HG02642 (cell line): Measurements from ENCODE around the gene CCDC14.
"Not testable (repeated sequence)": the region's sequence is repeated elsewhere in the genome, so short reads cannot be mapped to it uniquely, and the experiment has no call there.

Experiments used
- ATAC-seq: cut with Tn5 transposase; IDR thresholded peaks from one replicate; pipeline ENCODE4 v1.9.1; 2021; ENCODE audit warnings: mild to moderate bottlenecking; ENCODE audit not compliant: unreplicated experiment, poor library complexity

Gene CCDC14

DNA sequence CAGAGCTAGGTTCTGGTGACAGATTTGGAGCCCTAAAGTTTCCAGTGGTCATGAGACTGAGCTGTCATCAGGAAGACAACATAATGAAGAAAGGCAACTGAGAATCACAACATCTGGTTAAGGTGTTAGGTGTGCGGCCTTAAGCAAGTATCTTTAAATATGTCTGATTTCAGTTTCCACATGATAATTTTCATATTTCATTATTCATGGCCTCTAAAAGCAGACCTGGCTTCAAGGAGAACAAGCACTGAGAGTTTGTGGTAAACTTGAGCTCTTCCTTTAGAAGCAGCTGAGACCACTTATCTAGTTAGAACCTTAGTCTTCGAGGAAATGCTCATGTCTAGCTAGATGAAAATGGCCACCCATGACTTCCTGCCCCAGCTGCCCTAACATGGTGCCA is 51.2 kb downstream of the CCDC14 start:
- ATAC-seq: peak; percentile 53

DNA sequence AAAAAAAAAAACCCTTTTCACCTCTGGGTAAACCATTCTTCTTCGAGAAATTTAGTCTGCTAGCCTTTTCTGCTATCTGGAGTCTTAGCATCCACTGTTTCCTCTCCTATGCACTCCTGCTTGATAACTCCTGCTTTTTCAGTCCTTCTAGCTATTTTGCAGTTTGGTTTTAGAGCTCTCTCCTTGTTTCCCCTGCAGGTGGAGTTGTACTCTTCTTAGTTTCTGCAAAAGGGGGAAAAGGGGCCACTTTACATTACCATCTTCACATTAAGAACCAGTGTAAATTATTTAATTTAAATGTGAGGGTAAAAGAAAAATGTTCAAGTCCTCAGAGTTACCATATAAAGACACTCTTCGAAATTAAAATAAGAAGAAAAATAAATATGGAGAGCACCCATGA is 53.3 kb downstream of the CCDC14 start:
- ATAC-seq: no peak

DNA sequence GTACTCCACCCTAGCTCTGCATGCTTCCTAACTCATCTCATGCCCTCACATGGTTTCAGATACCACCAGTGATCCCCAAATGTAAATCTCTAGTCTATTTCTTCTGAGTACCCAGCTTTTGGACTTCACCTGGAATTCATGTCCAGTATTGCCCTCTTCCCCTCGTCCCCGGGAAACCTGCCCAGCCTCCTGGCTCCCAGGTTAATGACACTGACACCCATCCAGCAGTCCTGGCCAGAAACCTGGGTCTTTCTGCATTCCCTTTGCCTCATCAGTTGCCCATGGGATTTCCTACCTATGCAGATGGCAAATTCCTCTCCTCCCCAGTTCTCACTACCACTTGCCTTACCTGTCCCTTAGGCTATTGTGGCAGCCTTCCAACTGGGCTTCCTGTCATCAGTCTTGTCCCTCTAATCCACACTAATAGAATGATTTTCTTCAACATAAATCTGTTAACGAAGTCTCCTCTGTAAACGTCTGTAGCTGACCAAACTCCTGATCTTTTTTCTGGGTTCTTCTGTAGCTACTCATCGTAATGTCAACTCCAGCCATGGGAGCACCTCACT is 61.6 kb downstream of the CCDC14 start:
- no peak for ATAC-seq

DNA sequence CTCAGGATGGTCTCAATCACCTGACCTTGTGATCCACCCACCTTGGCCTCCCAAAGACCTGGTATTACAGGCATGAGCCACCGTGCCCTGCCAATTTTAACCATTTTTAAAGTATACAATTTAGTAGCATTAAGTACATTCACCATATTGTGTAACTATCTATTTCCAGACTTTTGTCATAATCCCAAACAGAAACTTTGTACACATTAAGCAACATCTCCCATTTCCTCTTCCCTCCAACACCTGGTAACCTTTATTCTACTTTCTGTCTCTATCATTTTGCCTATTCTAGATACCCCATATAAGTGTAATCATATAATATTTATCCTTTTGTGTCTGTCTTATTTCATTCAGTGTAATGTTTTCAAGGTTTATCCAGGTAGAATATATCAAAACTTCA is 68.0 kb downstream of the CCDC14 start:
- ATAC-seq: no peak

DNA sequence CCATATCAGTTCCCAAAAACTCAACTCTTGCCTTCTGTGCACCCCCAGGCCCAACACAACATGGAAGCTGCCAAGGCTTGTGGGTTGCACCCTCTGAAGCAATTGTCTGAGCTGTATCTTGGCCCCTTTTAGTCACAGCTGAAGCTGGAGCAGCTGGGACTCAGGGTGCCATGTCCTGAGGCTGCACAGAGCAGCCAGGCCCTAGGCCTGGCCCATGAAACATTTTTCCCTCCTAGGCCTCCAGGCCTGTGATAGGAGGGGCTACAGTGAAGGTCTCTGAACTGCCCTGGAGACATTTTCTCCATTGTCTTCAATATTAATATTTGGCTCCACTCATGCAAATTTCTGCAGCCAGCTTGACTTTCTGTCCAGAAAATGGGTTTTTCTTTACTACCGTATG is 68.8 kb downstream of the CCDC14 start:
- no peak for ATAC-seq

DNA sequence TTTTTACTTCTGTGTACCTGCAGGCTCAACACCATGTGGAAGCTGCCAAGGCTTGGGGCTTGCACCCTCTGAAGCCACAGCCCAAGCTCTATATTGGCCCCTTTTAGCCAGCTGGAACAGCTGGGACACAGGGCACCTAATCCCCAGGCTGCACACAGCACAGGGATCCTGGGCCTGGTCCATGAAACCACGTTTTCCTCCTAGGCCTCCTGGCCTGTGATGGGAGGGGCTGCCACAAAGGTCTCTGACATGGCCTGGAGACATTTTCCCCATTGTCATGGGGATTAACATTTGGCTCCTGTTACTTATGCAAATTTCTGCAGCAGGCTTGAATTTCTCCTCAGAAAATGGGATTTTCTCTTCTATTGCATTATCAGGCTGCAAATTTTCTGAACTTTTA is 70.0 kb downstream of the CCDC14 start:
- ATAC-seq: not testable (repeated sequence)

DNA sequence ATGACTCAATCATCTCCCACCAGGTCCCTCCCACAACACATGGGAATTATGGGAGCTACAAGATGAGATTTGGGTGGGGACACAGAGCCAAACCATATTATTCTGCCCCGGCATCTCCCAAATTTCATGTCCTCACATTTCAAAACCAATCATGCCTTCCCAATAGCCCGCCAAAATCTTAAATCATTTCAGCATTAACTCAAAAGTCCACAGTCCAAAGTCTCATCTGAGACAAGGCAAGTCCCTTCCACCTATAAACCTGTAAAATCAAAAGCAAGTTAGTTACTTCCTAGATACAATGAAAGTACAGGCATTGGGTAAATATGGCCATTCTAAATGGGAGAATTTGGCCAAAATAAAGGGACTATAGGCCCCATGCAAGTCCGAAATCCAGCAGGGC is 70.9 kb downstream of the CCDC14 start:
- not testable (repeated sequence) for ATAC-seq

DNA sequence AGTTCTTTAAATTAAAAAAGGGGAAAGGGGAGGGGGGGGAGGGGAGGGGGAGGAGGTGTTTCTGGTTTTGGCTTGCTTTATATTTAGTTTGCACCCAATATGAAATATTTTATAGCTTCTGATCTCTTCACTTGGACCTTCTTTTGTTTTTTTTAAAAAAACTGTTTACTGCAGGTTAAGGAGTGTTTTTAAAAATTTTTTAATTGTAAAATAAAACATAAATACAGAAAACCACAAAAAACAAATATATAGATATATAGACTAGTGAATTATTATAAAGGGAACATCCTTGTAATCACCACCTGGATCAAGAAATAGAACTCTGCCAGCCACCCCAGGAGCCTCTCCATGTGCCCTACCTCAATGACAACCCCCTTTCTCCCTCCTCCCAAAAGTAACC is 76.0 kb downstream of the CCDC14 start:
- ATAC-seq: no peak

DNA sequence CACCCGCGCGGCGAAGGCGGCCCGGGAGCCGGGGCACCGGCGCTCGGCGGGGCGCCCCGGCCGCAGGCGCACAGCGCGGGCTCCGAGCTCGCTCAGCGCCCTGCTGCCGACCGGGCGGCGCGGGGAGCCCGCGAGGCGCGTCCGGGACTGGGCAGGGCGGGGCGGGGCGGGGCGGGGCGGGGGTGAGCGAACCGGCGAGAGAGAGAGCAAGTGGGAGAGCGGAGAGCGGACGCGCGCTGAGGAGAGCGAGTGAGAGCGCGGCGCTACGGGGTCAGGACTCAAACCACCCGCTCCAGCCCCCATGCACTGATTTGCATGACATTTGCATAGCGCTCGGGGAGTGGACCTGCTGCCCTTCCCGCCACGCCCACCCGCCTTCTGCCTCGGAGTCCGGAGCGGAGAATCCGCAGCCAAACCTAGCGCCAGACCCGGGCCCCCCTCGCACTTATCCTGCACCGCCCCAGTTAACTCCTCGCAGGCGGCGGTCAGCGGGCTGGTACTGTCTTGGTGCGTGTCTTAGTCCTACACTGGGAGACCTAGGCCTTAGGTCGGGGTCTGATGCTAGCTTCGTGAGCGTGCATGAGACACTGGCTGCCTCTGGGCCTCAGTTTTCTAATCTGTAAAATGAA is 76.7 kb downstream of the CCDC14 start, which contains the start of gene MYLK:
Gene MYLK (minus strand): TSS at position 130 of the 629 bp plus-strand sequence. CDS start 90,491 bp downstream, outside the sequence.
- peak; percentile 71 for ATAC-seq

DNA sequence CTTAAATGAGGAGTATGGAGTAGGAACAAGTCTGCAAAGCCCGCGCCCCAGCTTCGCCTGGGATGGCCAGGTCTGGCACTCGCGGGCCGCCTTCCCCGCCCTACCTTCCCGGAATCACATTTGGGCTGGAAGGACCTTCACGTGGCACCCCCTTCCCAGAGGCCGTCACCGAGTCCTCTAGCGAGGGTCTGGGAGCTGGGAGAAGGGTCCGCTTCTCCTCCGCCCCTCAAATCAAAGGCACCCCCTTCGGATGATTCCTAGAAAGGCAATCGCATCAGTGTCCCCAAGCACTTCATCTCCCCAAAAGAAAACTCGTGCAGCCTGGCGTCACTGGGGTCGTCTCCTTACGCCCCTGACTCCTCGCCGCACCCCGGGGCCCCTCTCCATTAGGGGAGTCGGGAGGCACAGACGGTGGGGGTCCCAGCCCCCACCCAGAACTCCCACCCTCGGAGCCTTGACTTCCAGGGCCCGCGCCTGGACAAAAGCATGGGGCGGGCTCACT is 77.3 kb downstream of the CCDC14 start:
- ATAC-seq: peak; percentile 9

DNA sequence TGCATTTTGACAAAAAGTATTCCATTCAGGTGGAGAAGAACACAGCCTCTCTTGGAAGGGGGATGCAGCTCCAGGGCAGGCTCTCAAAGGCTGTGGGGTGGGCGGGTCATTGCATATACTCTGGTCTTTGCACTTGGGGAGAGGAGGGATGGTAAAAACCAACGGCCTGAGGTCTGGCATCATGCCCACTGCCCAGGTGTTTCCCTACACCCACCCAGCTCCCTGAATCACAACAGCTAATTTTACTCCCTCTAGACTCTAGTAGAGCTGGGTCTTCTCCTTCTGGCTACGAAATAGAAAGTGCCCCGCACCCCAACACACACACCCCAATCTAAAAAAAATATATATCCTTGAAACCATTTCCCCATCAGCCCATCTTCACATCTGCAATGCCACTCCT is 77.9 kb downstream of the CCDC14 start:
- no peak for ATAC-seq

DNA sequence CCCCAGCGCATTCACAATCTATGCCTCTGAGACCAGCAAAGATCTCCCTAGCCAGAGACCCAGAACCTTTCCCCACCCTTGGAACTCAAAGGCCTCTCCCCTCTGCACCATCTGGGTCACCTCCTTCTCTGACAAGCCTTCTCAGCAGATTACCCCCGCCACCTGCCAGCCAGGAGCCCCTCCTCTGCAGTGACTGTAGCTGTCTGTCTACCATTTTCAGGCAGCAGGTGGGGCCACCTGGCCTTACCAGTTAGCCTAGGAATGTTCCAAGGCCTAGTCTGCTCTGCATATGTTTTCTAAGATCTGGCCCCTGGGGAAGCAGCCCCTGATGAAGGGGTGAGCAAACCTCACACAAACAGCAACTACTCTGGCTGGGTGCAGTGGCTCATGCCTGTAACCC is 79.3 kb downstream of the CCDC14 start:
- ATAC-seq: no peak

DNA sequence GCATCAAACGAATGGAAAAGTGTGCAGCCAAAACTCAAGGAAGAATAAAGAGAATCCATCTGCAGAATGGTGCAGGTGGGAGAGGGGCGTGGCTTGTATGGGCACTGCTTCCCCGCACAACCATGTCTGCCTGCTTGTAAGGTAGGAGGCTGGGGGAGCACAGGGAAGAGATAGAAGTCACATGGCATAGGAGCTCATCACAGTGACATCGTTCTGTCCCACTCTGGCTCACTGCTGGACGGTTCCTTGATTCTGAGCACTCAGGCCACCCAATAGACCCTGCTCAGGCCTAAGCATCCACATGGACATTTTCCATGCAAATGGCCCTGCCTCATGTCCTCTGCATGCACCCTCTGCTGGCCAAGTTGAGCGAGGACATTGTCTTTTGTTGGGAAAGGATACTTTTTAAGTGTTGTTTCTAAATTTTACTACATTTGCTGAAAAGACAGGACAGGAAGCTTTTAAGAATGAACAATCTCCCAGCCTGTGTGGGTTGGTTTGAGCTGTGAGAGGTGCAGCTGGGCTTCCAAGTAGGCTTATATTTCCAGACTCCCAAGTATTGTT is 79.9 kb downstream of the CCDC14 start:
- ATAC-seq: no peak

DNA sequence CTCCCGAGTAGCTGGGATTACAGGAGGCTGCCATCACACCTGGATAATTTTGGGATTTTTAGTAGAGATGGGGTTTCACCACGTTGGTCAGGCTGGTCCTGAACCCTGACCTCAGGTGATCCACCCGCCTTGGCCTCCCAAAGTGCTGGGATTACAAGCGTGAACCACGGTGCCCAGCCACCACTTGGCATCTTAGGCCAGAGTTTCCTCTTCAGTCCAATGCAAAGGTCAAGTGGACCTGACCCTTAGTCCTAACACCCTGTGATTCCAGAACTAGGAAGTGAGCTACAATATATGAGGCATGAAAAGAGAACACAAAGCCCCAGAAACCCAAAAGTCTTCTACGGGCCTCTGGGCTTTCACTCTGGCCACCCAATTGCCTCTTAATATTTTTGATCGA is 82.2 kb downstream of the CCDC14 start:
- no peak for ATAC-seq

DNA sequence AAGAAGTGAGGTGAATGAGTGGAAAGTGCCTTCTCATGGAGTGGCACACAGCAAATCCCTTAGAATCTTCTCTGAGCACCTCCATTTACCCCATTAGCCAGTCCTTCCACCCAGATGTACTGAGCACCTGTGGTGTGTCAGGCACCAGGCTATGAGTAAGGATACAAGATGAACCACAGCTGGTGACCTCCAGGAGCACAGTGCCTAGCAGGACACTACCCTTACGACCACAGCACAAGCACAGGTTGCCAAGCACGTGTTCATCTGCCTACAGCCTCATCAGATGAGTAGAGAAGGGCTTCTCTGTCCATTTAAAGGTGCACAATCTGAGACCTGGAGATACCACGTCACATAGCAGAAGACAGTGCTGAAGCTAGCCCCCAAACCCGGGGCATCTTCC is 83.1 kb downstream of the CCDC14 start:
- ATAC-seq: no peak

DNA sequence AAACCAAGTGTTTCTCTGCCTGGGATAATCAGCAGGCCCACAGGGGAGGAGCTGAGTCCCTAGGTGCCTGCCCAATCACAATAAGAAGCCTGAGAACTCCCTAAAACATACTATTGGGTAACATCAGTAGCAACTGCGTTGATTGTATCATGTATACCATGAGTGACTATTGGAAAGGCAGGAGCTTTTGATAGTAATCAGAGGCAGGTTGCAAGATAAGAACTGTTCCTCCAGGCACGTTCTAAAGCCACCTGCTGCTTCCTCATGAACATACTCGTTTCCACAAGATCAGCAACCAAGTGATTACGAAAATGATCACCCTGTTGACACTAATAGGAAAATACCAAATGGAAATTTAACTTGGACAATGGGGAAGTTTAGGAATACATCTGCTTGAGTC is 83.6 kb downstream of the CCDC14 start:
- ATAC-seq: no peak

DNA sequence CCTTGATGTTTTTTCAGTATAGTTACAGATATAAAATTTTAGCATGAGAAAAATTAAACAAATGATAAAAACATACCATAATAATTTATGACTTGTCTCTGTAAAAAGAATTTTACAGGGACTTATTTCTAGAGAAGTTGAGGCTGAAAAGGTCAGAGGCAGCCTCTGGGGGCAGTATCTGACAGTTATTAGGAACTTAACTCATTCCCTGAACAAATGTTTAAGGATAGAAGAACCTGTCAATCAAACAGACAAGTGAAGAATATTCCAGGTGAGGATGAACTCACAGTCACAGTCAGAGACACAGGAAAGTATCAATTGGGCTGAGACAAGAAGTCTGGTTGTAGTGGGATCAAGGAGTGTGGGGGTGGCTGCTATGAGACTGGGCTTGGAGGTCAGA is 84.2 kb downstream of the CCDC14 start:
- ATAC-seq: no peak

DNA sequence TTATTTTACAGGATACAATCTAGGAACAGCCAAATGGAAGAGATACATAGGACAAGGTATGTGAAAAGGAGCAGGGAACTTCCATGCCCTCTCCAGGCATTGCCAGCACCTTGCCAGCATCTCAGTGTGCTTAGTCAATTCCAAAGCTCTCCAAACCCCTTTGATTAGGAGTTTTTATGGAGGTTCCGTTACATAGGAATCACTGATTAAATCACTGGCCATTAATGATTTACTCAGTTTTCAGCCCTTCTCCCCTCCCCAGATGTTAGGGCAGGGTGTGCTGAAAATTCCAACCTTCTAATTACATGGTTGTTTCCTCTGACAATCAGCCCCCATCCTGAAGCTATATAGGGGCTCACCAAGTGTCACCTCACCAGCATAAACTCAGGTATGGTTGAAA is 88.4 kb downstream of the CCDC14 start:
- ATAC-seq: no peak

DNA sequence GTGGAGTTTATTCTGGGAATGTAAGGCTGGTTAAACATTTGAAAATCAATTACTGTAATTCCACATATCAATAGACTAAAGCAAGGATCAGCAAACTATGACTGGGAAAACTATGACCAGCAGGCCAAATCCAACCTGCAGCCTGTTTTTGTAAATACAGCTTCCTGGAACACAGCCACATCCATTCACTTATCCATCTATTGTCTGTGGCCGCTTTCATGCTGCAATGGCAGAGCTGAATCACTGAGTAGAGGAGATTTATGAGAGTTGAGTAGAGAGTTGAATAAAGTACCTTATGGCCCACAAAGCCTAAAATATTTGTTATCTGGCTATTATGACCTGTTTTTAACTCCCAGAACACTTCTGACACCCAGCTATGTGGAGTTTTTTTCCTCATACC is 89.1 kb downstream of the CCDC14 start:
- no peak for ATAC-seq

DNA sequence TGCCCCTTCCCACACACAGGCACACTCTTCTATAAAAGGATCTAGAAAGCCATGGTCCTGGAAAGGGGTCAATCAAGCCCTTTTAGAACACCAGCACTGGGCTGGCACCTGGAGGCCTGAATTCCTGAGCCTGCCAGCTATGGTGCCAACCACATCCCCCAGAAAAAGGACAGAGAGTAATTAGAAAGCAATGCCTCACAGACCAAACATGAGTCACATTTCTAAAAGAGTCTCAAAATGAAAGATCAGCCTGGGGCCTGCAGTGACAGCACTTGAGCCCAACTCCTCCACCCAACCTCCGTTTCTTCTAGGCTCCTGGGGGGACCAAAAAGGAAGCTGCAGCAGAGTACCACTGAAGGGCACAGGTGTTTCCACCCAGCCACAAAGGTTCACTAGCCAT is 91.0 kb downstream of the CCDC14 start:
- no peak for ATAC-seq

DNA sequence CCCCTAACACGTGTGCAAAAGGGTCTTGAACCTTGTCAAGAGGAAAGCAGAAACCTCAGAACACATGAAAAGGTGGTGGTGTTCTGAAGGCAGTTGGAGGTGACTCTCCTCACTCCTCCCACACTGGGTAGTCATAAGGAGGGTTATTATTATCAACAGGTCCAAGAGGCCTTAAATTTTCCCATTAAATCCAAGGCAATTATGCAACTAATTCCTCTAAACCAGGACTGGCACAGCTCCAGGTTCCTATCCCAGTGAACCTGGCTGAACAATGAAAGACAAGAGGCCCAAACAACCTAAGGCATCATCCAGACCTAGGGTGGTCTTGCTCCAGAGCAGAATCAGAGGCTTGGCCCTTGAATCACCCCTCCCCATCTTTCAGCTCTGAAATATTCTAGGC is 91.9 kb downstream of the CCDC14 start:
- no peak for ATAC-seq

DNA sequence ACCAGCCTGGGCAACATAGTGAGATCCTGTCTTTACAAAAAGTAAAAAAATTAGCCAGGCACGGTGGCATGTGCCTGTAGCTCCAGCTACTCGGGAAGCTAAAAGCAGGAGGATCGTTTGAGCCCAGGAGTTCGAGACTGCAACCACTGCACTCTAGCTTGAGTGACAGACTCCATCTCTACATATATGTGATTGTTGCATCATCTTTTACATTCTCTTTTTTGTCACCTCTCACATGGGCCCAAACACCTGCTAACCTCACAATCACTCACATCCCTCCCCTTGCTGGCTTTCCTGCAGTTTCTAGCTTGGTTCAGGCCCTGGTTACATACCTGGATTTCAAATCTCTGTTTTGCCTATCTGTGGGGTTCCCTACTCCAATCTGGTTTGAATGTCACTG is 96.3 kb downstream of the CCDC14 start:
- ATAC-seq: no peak
